Liver (tissue), 9 donors: ENCODE results near the gene CDT1. TPM values are rescaled to one million over a fixed set of nuclear protein-coding genes. Genes with fewer than 3 reads are reported as not detected.

Source experiments
- DNase-seq: peaks from one replicate; pipeline ENCODE4 v3.0.0-alpha.2; 2017; ENCODE audit warnings: low spot score
- H3K27ac ChIP-seq, 2 donors: one replicate each; pipeline ENCODE4 v1.7.0; 2013; ENCODE audit warnings: inconsistent platforms in 2 of 2, low read length in 2 of 2, control low read depth in 1 of 2, low read depth in 1 of 2, mild to moderate bottlenecking in 1 of 2
- H3K27me3 ChIP-seq, 4 donors: one replicate each; pipeline versions ENCODE4 v1.6.1 to v1.7.0; 2013; ENCODE audit warnings: low read length in 3 of 4, inconsistent platforms in 1 of 4, mild to moderate bottlenecking in 1 of 4, moderate library complexity in 1 of 4; ENCODE audit not compliant: control insufficient read depth in 4 of 4, insufficient read depth in 4 of 4
- H3K36me3 ChIP-seq, 4 donors: one replicate each; pipeline versions ENCODE4 v1.6.1 to v1.7.0; 2013; ENCODE audit warnings: low read length in 3 of 4, mild to moderate bottlenecking in 3 of 4, low read depth in 1 of 4, moderate library complexity in 1 of 4; ENCODE audit not compliant: control insufficient read depth in 4 of 4, insufficient read depth in 3 of 4
- H3K4me1 ChIP-seq, 4 donors: one replicate each; pipeline versions ENCODE4 v1.6.1 to v1.7.0; 2013; ENCODE audit warnings: low read length in 3 of 4, mild to moderate bottlenecking in 3 of 4, moderate library complexity in 1 of 4; ENCODE audit not compliant: control insufficient read depth in 4 of 4, insufficient read depth in 4 of 4
- H3K4me3 ChIP-seq, 3 donors: one replicate each; pipeline versions ENCODE4 v1.6.1 to v1.7.0; 2013; ENCODE audit warnings: low read length in 3 of 3, control low read depth in 1 of 3, low read depth in 1 of 3, mild to moderate bottlenecking in 1 of 3
- H3K9ac ChIP-seq, 2 donors: one replicate each; pipeline ENCODE4 v1.7.0; 2013; ENCODE audit warnings: low read length in 2 of 2, mild to moderate bottlenecking in 2 of 2, moderate library complexity in 2 of 2, control low read depth in 1 of 2, low read depth in 1 of 2
- H3K9me3 ChIP-seq, 4 donors: one replicate each; pipeline versions ENCODE4 v1.6.1 to v1.7.0; 2013; ENCODE audit warnings: low read length in 3 of 4; ENCODE audit not compliant: control insufficient read depth in 4 of 4
- GABPA ChIP-seq, 2 donors: IDR thresholded peaks in 1 of 2; conservative IDR thresholded peaks in 1 of 2; 2 replicates each; pipeline ENCODE4 v1.6.1; 2016; ENCODE audit warnings: antibody characterized with exemption in 2 of 2, mild to moderate bottlenecking in 1 of 2, moderate library complexity in 1 of 2
- HNF4G ChIP-seq: IDR thresholded peaks from 2 replicates; pipeline ENCODE4 v1.6.1; 2016; ENCODE audit warnings: antibody characterized with exemption
- JUND ChIP-seq, 2 donors: IDR thresholded peaks; 2 replicates each; pipeline ENCODE4 v1.6.1; 2016; ENCODE audit warnings: antibody characterized with exemption in 2 of 2
- NR2F2 ChIP-seq: IDR thresholded peaks from 2 replicates; pipeline ENCODE4 v1.6.1; 2016; ENCODE audit warnings: antibody characterized with exemption
- RAD21 ChIP-seq, 2 donors: IDR thresholded peaks; 2 replicates each; pipeline ENCODE4 v1.6.1; 2016; ENCODE audit warnings: antibody characterized with exemption in 2 of 2, mild to moderate bottlenecking in 2 of 2
- RXRA ChIP-seq, 2 donors: IDR thresholded peaks; 2 replicates each; pipeline ENCODE4 v1.6.1; 2017 to 2018; ENCODE audit warnings: antibody characterized with exemption in 2 of 2, mild to moderate bottlenecking in 1 of 2
- TAF1 ChIP-seq: conservative IDR thresholded peaks from 2 replicates; pipeline ENCODE4 v1.6.1; 2016; ENCODE audit warnings: antibody characterized with exemption, mild to moderate bottlenecking
- YY1 ChIP-seq: IDR thresholded peaks from 2 replicates; pipeline ENCODE4 v1.6.1; 2016; ENCODE audit warnings: antibody characterized with exemption, mild to moderate bottlenecking
- WGBS: extraction: QIAGEN DNeasy Blood & Tissue Kit; methylation state at CpG from one replicate; pipeline ENCODE4 v1.1.7; 2013; 5-methylcytosine and 5-hydroxymethylcytosine counted together
- polyA plus RNA-seq, 2 donors: library from polyadenylated mRNA; stranded (reverse) in 1 of 2; unstranded in 1 of 2; fragments of 200-250 nt in 1 of 2; fragments of >200 nt in 1 of 2; fragmentation: Nextera tagmentation in 1 of 2; extraction: Ambion mirVana in 1 of 2; gene quantifications; one replicate each; pipeline versions ENCODE4 v1.2.1 to v1.2.3, GENCODE V29; 2013 to 2015
- total RNA-seq, 2 donors: library from RNA; depleted of rRNA; stranded (reverse); fragments of >200 nt; gene quantifications; one replicate each; pipeline ENCODE4 v1.2.3, GENCODE V29; 2014
- TF ChIP-seq, protein P1 (sequence below): IDR thresholded peaks from 2 replicates; pipeline ENCODE4 v1.6.1; 2016; ENCODE audit warnings: antibody characterized with exemption, mild to moderate bottlenecking
- TF ChIP-seq, protein P2 (sequence below): IDR thresholded peaks from 2 replicates; pipeline ENCODE4 v1.6.1; 2016; ENCODE audit warnings: antibody characterized with exemption
- TF ChIP-seq, protein P3 (sequence below): IDR thresholded peaks from 2 replicates; pipeline ENCODE4 v1.6.1; 2016; ENCODE audit warnings: antibody characterized with exemption
- donor health status: healthy.
- donor health status: healthy.
- donor health status: healthy.
- donor health status: healthy.
- donor health status: healthy.

The CDT1 gene
- total and polyA plus RNA-seq, 4 donors = 0.08 to 37.6 (median 0.93) TPM

DNA sequence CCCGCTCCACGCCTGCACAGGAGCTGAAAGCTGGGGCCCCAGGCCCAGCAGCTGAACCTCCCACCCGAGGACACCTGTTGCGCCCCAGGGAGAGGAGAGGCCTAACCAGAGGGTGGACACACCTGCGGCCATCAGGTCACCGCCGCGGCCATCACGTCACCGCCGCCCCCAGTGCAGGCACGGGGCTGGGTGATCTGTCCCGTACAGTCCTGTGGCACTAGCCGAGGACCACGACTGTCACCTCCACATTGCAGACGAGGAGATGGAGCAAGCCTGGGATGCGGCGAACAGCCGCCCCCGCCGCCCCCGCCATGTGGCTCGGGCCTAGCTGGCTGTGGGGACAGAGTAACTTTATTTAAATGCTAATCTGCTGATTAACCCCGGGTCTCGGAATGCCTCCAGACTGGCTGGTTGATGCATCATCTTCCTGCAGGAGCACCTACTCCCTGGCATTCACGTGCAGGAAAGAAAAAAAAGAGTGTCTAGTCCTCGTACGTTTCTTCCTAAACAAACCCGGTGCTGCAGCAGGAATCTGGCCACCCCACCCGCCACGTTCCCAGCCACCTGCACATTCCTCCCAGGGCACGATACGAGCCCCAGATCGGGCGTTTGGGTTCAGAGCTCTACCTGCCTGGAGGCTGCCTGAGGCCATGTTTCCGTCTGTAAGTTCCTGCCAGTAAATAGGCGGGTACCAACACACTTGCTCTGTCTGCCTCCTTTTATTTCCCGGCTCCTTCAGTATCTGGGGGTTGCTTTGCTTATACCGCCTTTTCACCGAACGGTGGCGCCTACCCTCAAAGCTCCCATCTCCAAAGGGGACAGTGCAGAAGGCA lies 48.5 kb upstream of the CDT1 start (continued):
- TF ChIP-seq NR2F2 (no peak), TAF1 (no peak), RXRA (IDR thresholded peaks at IDR 0.05) (no peak), GABPA (IDR thresholded peaks at IDR 0.05 in 1 of 2, conservative IDR thresholded peaks at IDR 0.05 in 1 of 2) (no peak), JUND (IDR thresholded peaks at IDR 0.05) (no peak)
- TF ChIP-seq, protein P1, sequence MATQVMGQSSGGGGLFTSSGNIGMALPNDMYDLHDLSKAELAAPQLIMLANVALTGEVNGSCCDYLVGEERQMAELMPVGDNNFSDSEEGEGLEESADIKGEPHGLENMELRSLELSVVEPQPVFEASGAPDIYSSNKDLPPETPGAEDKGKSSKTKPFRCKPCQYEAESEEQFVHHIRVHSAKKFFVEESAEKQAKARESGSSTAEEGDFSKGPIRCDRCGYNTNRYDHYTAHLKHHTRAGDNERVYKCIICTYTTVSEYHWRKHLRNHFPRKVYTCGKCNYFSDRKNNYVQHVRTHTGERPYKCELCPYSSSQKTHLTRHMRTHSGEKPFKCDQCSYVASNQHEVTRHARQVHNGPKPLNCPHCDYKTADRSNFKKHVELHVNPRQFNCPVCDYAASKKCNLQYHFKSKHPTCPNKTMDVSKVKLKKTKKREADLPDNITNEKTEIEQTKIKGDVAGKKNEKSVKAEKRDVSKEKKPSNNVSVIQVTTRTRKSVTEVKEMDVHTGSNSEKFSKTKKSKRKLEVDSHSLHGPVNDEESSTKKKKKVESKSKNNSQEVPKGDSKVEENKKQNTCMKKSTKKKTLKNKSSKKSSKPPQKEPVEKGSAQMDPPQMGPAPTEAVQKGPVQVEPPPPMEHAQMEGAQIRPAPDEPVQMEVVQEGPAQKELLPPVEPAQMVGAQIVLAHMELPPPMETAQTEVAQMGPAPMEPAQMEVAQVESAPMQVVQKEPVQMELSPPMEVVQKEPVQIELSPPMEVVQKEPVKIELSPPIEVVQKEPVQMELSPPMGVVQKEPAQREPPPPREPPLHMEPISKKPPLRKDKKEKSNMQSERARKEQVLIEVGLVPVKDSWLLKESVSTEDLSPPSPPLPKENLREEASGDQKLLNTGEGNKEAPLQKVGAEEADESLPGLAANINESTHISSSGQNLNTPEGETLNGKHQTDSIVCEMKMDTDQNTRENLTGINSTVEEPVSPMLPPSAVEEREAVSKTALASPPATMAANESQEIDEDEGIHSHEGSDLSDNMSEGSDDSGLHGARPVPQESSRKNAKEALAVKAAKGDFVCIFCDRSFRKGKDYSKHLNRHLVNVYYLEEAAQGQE = no peak

DNA sequence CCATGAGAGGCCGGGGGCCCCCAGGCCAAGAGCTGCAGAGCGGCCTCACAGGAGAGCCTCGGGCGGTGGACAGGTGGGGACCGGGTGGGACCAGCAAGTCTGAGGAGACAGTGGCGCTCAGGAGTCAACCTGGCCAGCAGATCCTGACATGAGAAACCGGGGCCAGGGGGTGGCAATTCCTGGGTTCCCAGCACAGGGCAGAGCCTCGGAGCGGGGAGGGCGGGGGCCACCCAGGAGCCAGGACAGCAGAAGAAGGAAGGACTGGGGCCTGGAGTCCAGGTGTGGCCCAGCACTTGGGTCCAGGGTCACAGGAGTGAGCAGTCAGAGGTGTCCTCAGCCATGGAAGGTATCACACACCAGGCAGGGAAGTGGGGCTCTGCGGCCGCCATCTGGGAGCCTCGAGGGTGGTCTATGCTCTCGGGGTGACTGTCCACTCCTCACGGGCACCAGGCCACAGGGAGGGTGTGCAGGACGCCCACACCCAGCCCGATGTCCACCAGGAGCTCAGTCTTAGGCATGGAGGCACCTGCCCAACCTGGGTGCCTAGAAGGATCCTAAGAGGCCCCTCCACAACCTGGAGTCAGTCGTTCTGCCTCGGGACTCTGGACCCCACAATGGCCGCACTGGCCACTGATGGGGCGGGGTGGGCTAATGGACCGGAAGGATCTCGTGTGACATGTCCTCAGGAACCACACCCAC lies 47.7 kb upstream of the CDT1 start:
- Histone ChIP-seq H3K9ac (no peak overlapping the region), H3K4me1 (peaks cover 17 to 28% (median 27%) of the 10 kb centered on the region in 4 donors), H3K27me3 (no peaks in the 10 kb centered on the region), H3K27ac (no peak overlapping the region), H3K9me3 (no peaks in the 10 kb centered on the region), H3K36me3 (peaks cover 0 to 6% (median 1%) of the 10 kb centered on the region in 4 donors), H3K4me3 (no peak overlapping the region)
- no peak for DNase-seq
- WGBS = 92% methylated on average over 23 of the region's 23 CpGs
- TF ChIP-seq, protein P1 = no peak
- TF ChIP-seq YY1 = no peak
- TF ChIP-seq JUND (IDR thresholded peaks at IDR 0.05) = no peak
- TF ChIP-seq GABPA (IDR thresholded peaks at IDR 0.05 in 1 of 2, conservative IDR thresholded peaks at IDR 0.05 in 1 of 2) = no peak
- TF ChIP-seq, protein P2, sequence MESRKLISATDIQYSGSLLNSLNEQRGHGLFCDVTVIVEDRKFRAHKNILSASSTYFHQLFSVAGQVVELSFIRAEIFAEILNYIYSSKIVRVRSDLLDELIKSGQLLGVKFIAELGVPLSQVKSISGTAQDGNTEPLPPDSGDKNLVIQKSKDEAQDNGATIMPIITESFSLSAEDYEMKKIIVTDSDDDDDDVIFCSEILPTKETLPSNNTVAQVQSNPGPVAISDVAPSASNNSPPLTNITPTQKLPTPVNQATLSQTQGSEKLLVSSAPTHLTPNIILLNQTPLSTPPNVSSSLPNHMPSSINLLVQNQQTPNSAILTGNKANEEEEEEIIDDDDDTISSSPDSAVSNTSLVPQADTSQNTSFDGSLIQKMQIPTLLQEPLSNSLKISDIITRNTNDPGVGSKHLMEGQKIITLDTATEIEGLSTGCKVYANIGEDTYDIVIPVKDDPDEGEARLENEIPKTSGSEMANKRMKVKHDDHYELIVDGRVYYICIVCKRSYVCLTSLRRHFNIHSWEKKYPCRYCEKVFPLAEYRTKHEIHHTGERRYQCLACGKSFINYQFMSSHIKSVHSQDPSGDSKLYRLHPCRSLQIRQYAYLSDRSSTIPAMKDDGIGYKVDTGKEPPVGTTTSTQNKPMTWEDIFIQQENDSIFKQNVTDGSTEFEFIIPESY = no peak
- TF ChIP-seq RAD21 (IDR thresholded peaks at IDR 0.05) = no peak
- TF ChIP-seq, protein P3, sequence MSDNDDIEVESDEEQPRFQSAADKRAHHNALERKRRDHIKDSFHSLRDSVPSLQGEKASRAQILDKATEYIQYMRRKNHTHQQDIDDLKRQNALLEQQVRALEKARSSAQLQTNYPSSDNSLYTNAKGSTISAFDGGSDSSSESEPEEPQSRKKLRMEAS = no peak
- no peak for TF ChIP-seq HNF4G
